Astrocyte of the hippocampus (primary cell): ENCODE data around the gene UGCG.

ENCODE experiments used
- DNase-seq: peaks from one replicate; pipeline ENCODE4 v3.0.0; 2011; ENCODE audit warnings: low read depth, low spot score

Gene UGCG

GRCh38 chr9:111983484-111983908 lies 86.9 kb downstream of the UGCG start:
- no peak for DNase-seq

- no peak for DNase-seq
These were observed 87.6 kb downstream of the UGCG start for GRCh38 chr9:111984086-111984802.
